GM18868 (cell line): Measurements from ENCODE around the gene PCDHB11.
"Not testable (repeated sequence)": the region's sequence is repeated elsewhere in the genome, so short reads cannot be mapped to it uniquely, and the experiment has no call there.

Experiments used
- ATAC-seq: cut with Tn5 transposase; IDR thresholded peaks from one replicate; pipeline ENCODE4 v1.9.1; 2021; ENCODE audit warnings: mild to moderate bottlenecking, moderate library complexity; ENCODE audit not compliant: unreplicated experiment

PCDHB11 gene

GRCh38 chr5:141199359-141200235 lies at the start of gene PCDHB11:
Gene PCDHB11, plus strand, starts transcription at chr5:141199627. Its CDS starts 148 bp downstream, at chr5:141199775.
- ATAC-seq: no peak

GRCh38 chr5:141149812-141150211 lies 49.6 kb upstream of the PCDHB11 start, which contains the start of gene PCDHB6:
Gene PCDHB6, plus strand, starts transcription at chr5:141150057. Its CDS starts 201 bp downstream, at chr5:141150258.
- no peak for ATAC-seq

- no peak for ATAC-seq
Observed at GRCh38 chr5:141150224-141150992, 49.0 kb upstream of the PCDHB11 start.

- no peak for ATAC-seq
Observed at GRCh38 chr5:141150993-141151325, 48.5 kb upstream of the PCDHB11 start.

- not testable (repeated sequence) for ATAC-seq
Observed at GRCh38 chr5:141151632-141152031, 47.8 kb upstream of the PCDHB11 start.

GRCh38 chr5:141152096-141152495 lies 47.3 kb upstream of the PCDHB11 start:
- not testable (repeated sequence) for ATAC-seq

GRCh38 chr5:141155540-141156374 lies 43.7 kb upstream of the PCDHB11 start:
- ATAC-seq: no peak

GRCh38 chr5:141157356-141157755 lies 42.1 kb upstream of the PCDHB11 start:
- ATAC-seq: not testable (repeated sequence)

GRCh38 chr5:141157901-141158300 lies 41.5 kb upstream of the PCDHB11 start:
- ATAC-seq: not testable (repeated sequence)

GRCh38 chr5:141172381-141173204 lies 26.8 kb upstream of the PCDHB11 start, which contains the start of gene PCDHB7:
Gene PCDHB7, plus strand, starts transcription at chr5:141172644. Its CDS starts 192 bp downstream, at chr5:141172836.
- no peak for ATAC-seq

GRCh38 chr5:141174291-141175104 lies 24.9 kb upstream of the PCDHB11 start:
- not testable (repeated sequence) for ATAC-seq

- ATAC-seq: no peak
Observed at GRCh38 chr5:141175933-141176332, 23.5 kb upstream of the PCDHB11 start.

GRCh38 chr5:141177577-141178191 lies 21.7 kb upstream of the PCDHB11 start, which contains the start of gene PCDHB8:
Gene PCDHB8, plus strand, starts transcription at chr5:141177790. Its CDS starts 245 bp downstream, at chr5:141178035.
- not testable (repeated sequence) for ATAC-seq

GRCh38 chr5:141179371-141179770 lies 20.1 kb upstream of the PCDHB11 start:
- not testable (repeated sequence) for ATAC-seq

- ATAC-seq: not testable (repeated sequence)
Observed at GRCh38 chr5:141179876-141180275, 19.6 kb upstream of the PCDHB11 start.

GRCh38 chr5:141180313-141180712 lies 19.1 kb upstream of the PCDHB11 start:
- no peak for ATAC-seq

GRCh38 chr5:141182248-141182647 lies 17.2 kb upstream of the PCDHB11 start, which contains the start of gene PCDHB16:
Gene PCDHB16, plus strand, starts transcription at chr5:141182387. Its CDS starts 173 bp downstream, at chr5:141182560.
- no peak for ATAC-seq
